Esophagus (tissue), 2 donors: ENCODE results near the gene EEF2. TPM values are rescaled to one million over a fixed set of nuclear protein-coding genes. Genes with fewer than 3 reads are reported as not detected.

Experiments used
- H3K27ac ChIP-seq, 2 donors: one replicate each; pipeline ENCODE4 v1.5.1; 2013; ENCODE audit warnings: low read depth in 2 of 2, mild to moderate bottlenecking in 2 of 2, inconsistent platforms in 1 of 2, low read length in 1 of 2, moderate library complexity in 1 of 2
- H3K27me3 ChIP-seq, 2 donors: one replicate each; pipeline ENCODE4 v1.6.1; 2013; ENCODE audit warnings: low read length in 2 of 2, control low read depth in 1 of 2, mild to moderate bottlenecking in 1 of 2; ENCODE audit not compliant: insufficient read depth in 2 of 2, control insufficient read depth in 1 of 2
- H3K36me3 ChIP-seq, 2 donors: one replicate each; pipeline ENCODE4 v1.6.1; 2013; ENCODE audit warnings: low read length in 1 of 2; ENCODE audit not compliant: control insufficient read depth in 2 of 2, insufficient read depth in 2 of 2
- H3K4me1 ChIP-seq, 2 donors: one replicate each; pipeline ENCODE4 v1.6.1; 2013; ENCODE audit warnings: low read length in 1 of 2; ENCODE audit not compliant: control insufficient read depth in 2 of 2, insufficient read depth in 2 of 2
- H3K4me3 ChIP-seq, 2 donors: one replicate each; pipeline ENCODE4 v1.5.1; 2013; ENCODE audit warnings: low read length in 2 of 2, mild to moderate bottlenecking in 2 of 2, low read depth in 1 of 2, moderate library complexity in 1 of 2
- H3K9me3 ChIP-seq, 2 donors: one replicate each; pipeline ENCODE4 v1.6.1; 2013; ENCODE audit warnings: mild to moderate bottlenecking in 2 of 2, low read depth in 1 of 2, low read length in 1 of 2, moderate library complexity in 1 of 2; ENCODE audit not compliant: control insufficient read depth in 2 of 2, insufficient read depth in 1 of 2
- WGBS, 2 donors: extraction: QIAGEN DNeasy Blood & Tissue Kit; methylation state at CpG; one replicate each; pipeline ENCODE4 v1.1.7; 2013; 5-methylcytosine and 5-hydroxymethylcytosine counted together
- polyA plus RNA-seq, 2 donors: library from polyadenylated mRNA; stranded (reverse); fragments of 200-250 nt; gene quantifications; one replicate each; pipeline ENCODE4 v1.2.3, GENCODE V29; 2013
- donor health status: healthy with polysubstance abuse.
- donor health status: Bipolar disorder and iron deficiency.

Gene EEF2
- polyA plus RNA-seq, 2 donors = 494 to 820 TPM

GRCh38 chr19:4028334-4029246, 43.3 kb upstream of the EEF2 start:
- no peaks in the 10 kb centered on the region for H3K27me3 ChIP-seq
- H3K4me3 ChIP-seq = no peak overlapping the region
- H3K4me1 ChIP-seq = peaks cover 0 to 4% of the 10 kb centered on the region in 2 donors
- peaks cover 6 to 52% of the 10 kb centered on the region in 2 donors for H3K36me3 ChIP-seq
- no peaks in the 10 kb centered on the region for H3K9me3 ChIP-seq
- WGBS, 2 donors = 91 to 93% methylated on average over 46 to 48 of the region's 48 CpGs
- no peak overlapping the region for H3K27ac ChIP-seq

- Histone ChIP-seq H3K36me3 (peaks cover 4 to 50% of the 10 kb centered on the region in 2 donors), H3K9me3 (no peaks in the 10 kb centered on the region), H3K27me3 (no peaks in the 10 kb centered on the region), H3K4me3 (no peak overlapping the region), H3K4me1 (peaks cover 0 to 4% of the 10 kb centered on the region in 2 donors), H3K27ac (no peak overlapping the region)
- 88 to 90% methylated on average over 16 of the region's 16 CpGs for WGBS, 2 donors
Observed at GRCh38 chr19:4027146-4027545, 41.9 kb upstream of the EEF2 start.

- H3K27me3 ChIP-seq = no peaks in the 10 kb centered on the region
- no peak overlapping the region for H3K4me3 ChIP-seq
- 73% methylated on average over 11 of the region's 11 CpGs for WGBS, 2 donors
- H3K36me3 ChIP-seq = peaks cover 4 to 38% of the 10 kb centered on the region in 2 donors
- no peaks in the 10 kb centered on the region for H3K9me3 ChIP-seq
- no peak overlapping the region for H3K27ac ChIP-seq
- H3K4me1 ChIP-seq = no peaks in the 10 kb centered on the region
Observed at GRCh38 chr19:4025317-4025716, 40.1 kb upstream of the EEF2 start.

GRCh38 chr19:4023600-4024398, 38.5 kb upstream of the EEF2 start:
- peaks cover 0 to 2% of the 10 kb centered on the region in 2 donors for H3K4me1 ChIP-seq
- H3K4me3 ChIP-seq = no peak overlapping the region
- H3K9me3 ChIP-seq = no peaks in the 10 kb centered on the region
- H3K36me3 ChIP-seq = peaks cover 4 to 41% of the 10 kb centered on the region in 2 donors
- no peak overlapping the region for H3K27ac ChIP-seq
- H3K27me3 ChIP-seq = no peaks in the 10 kb centered on the region
- 85 to 88% methylated on average over 34 of the region's 34 CpGs for WGBS, 2 donors

- Histone ChIP-seq H3K27me3 (no peaks in the 10 kb centered on the region), H3K27ac (no peak overlapping the region), H3K9me3 (peaks cover 0 to 1% of the 10 kb centered on the region in 2 donors), H3K36me3 (peaks cover 10 to 49% of the 10 kb centered on the region in 2 donors), H3K4me3 (no peak overlapping the region), H3K4me1 (peaks cover 0 to 13% of the 10 kb centered on the region in 2 donors)
- 71 to 75% methylated on average over 17 of the region's 17 CpGs for WGBS, 2 donors
Observed at GRCh38 chr19:4019578-4019977, 34.3 kb upstream of the EEF2 start.

- Histone ChIP-seq H3K27me3 (no peaks in the 10 kb centered on the region), H3K4me1 (peaks cover 0 to 14% of the 10 kb centered on the region in 2 donors), H3K4me3 (no peak overlapping the region), H3K27ac (no peak overlapping the region), H3K9me3 (peaks cover 0 to 3% of the 10 kb centered on the region in 2 donors), H3K36me3 (peaks cover 6 to 49% of the 10 kb centered on the region in 2 donors)
- 87 to 90% methylated on average over 16 to 19 of the region's 19 CpGs for whole genome bisulfite sequencing, 2 donors
Observed at GRCh38 chr19:4018775-4019504, 33.7 kb upstream of the EEF2 start.

GRCh38 chr19:4018140-4018613, 32.9 kb upstream of the EEF2 start:
- H3K4me1 ChIP-seq = peaks cover 0 to 14% of the 10 kb centered on the region in 2 donors
- WGBS, 2 donors = 88 to 89% methylated on average over 22 of the region's 22 CpGs

GRCh38 chr19:4016903-4017638, 31.8 kb upstream of the EEF2 start:
- H3K4me3 ChIP-seq = no peak overlapping the region
- H3K36me3 ChIP-seq = peaks cover 13 to 54% of the 10 kb centered on the region in 2 donors
- H3K4me1 ChIP-seq = peaks cover 0 to 14% of the 10 kb centered on the region in 2 donors
- H3K27me3 ChIP-seq = no peaks in the 10 kb centered on the region
- H3K9me3 ChIP-seq = peaks cover 0 to 3% of the 10 kb centered on the region in 2 donors
- 94 to 95% methylated on average over 15 of the region's 15 CpGs for WGBS, 2 donors
- no peak overlapping the region for H3K27ac ChIP-seq

More at GRCh38 chr19:4018140-4018613, 32.9 kb upstream of the EEF2 start:
- no peak overlapping the region for H3K4me3 ChIP-seq
- no peaks in the 10 kb centered on the region for H3K27me3 ChIP-seq
- no peak overlapping the region for H3K27ac ChIP-seq
- peaks cover 12 to 51% of the 10 kb centered on the region in 2 donors for H3K36me3 ChIP-seq
- peaks cover 0 to 3% of the 10 kb centered on the region in 2 donors for H3K9me3 ChIP-seq
